HL-60 (cell line): ENCODE data around the gene PRPH.

Experiments
- DNase-seq, 2 experiments: peaks; one replicate each; pipeline ENCODE4 v3.0.0-alpha.2; 2010 to 2020; ENCODE audit warnings: low read depth in 1 of 2, low spot score in 1 of 2
- H3K27ac ChIP-seq: fragments of 250-450 bp; sonication (Bioruptor Pico); replicated peaks from 2 replicates; pipeline ENCODE4 v1.5.1; 2020; ENCODE audit warnings: mild to moderate bottlenecking, moderate library complexity
- H3K27me3 ChIP-seq: fragments of 250-450 bp; sonication (Bioruptor Pico); 2 replicates; pipeline ENCODE4 v1.5.1; 2021; ENCODE audit warnings: mild to moderate bottlenecking, moderate library complexity; ENCODE audit not compliant: insufficient read depth, poor library complexity, severe bottlenecking
- H3K4me3 ChIP-seq: replicated peaks from 2 replicates; pipeline ENCODE4 v1.5.1; 2011; ENCODE audit warnings: mild to moderate bottlenecking, control low read depth, low read length; ENCODE audit not compliant: insufficient read depth
- GABPA ChIP-seq: IDR thresholded peaks from 2 replicates; pipeline ENCODE4 v1.6.1; 2012; ENCODE audit warnings: low read depth
- POLR2AphosphoS5 ChIP-seq: IDR thresholded peaks from 2 replicates; pipeline ENCODE4 v1.6.1; 2012; ENCODE audit warnings: low read depth
- SPI1 ChIP-seq: IDR thresholded peaks from 2 replicates; pipeline ENCODE4 v1.6.1; 2012; ENCODE audit warnings: low read depth, mild to moderate bottlenecking, borderline replicate concordance
- TF ChIP-seq, protein P1 (sequence below): IDR thresholded peaks from 2 replicates; pipeline ENCODE4 v1.6.1; 2012; ENCODE audit warnings: low read depth; ENCODE audit not compliant: insufficient replicate concordance
- TF ChIP-seq, protein P2 (sequence below): IDR thresholded peaks from one replicate; pipeline ENCODE4 v1.5.1; 2011; ENCODE audit warnings: low read length, control low read depth, inconsistent platforms; ENCODE audit not compliant: insufficient read depth

Gene PRPH

DNA sequence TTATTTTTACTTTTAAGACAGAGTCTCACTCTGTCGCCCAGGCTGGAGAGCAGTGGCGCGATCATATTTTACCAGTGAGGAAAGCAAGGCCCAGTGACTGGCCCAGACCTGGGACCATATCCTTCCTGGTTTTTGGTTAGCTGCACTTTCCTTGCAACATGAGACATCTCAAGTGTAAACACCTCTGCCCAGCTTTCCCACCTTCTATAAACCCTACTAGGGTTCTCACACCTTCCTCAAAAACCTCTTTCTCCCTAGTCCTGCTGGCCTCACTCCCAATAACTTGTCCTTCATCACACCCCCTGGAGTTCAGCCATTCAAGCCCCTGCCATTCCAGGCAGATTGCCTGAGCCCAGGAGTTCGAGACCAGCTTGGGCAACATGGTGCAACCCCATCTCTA lies 10.3 kb upstream of the PRPH start:
- Histone ChIP-seq H3K4me3 (no peak overlapping the region), H3K27ac (no peak overlapping the region), H3K27me3 (peaks cover 18% of the 10 kb centered on the region)
- TF ChIP-seq GABPA (no peak), SPI1 (no peak), POLR2AphosphoS5 (no peak)
- TF ChIP-seq, protein P1, sequence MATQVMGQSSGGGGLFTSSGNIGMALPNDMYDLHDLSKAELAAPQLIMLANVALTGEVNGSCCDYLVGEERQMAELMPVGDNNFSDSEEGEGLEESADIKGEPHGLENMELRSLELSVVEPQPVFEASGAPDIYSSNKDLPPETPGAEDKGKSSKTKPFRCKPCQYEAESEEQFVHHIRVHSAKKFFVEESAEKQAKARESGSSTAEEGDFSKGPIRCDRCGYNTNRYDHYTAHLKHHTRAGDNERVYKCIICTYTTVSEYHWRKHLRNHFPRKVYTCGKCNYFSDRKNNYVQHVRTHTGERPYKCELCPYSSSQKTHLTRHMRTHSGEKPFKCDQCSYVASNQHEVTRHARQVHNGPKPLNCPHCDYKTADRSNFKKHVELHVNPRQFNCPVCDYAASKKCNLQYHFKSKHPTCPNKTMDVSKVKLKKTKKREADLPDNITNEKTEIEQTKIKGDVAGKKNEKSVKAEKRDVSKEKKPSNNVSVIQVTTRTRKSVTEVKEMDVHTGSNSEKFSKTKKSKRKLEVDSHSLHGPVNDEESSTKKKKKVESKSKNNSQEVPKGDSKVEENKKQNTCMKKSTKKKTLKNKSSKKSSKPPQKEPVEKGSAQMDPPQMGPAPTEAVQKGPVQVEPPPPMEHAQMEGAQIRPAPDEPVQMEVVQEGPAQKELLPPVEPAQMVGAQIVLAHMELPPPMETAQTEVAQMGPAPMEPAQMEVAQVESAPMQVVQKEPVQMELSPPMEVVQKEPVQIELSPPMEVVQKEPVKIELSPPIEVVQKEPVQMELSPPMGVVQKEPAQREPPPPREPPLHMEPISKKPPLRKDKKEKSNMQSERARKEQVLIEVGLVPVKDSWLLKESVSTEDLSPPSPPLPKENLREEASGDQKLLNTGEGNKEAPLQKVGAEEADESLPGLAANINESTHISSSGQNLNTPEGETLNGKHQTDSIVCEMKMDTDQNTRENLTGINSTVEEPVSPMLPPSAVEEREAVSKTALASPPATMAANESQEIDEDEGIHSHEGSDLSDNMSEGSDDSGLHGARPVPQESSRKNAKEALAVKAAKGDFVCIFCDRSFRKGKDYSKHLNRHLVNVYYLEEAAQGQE = no peak
- TF ChIP-seq, protein P2, sequence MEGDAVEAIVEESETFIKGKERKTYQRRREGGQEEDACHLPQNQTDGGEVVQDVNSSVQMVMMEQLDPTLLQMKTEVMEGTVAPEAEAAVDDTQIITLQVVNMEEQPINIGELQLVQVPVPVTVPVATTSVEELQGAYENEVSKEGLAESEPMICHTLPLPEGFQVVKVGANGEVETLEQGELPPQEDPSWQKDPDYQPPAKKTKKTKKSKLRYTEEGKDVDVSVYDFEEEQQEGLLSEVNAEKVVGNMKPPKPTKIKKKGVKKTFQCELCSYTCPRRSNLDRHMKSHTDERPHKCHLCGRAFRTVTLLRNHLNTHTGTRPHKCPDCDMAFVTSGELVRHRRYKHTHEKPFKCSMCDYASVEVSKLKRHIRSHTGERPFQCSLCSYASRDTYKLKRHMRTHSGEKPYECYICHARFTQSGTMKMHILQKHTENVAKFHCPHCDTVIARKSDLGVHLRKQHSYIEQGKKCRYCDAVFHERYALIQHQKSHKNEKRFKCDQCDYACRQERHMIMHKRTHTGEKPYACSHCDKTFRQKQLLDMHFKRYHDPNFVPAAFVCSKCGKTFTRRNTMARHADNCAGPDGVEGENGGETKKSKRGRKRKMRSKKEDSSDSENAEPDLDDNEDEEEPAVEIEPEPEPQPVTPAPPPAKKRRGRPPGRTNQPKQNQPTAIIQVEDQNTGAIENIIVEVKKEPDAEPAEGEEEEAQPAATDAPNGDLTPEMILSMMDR = no peak
- DNase-seq = no peak

DNA sequence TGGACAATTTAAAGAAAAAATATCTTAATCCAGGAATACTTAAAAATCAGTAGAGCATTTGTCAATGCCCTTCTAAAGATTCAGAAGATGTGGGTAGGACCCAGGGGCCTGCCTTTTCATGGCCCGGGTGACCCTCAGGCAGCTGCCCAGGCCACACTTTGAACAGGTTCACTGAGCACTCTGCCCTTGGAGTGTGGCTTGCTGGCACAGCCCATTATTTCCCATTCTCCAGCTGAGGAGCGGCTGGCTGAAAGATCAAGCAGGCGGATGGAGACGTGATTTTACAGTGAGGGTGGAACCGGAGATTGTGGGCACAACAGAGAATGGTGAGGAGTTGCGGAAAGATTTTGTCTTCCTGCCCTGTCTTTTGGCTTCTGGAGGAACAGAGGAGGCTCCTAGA lies 7.1 kb upstream of the PRPH start:
- no peak for TF ChIP-seq POLR2AphosphoS5
- no peak for TF ChIP-seq SPI1
- TF ChIP-seq, protein P2 = no peak
- no peak for TF ChIP-seq GABPA
- TF ChIP-seq, protein P1 = no peak
- H3K27me3 ChIP-seq = peaks cover 18% of the 10 kb centered on the region
- H3K27ac ChIP-seq = no peak overlapping the region
- no peak for DNase-seq
- no peak overlapping the region for H3K4me3 ChIP-seq

DNA sequence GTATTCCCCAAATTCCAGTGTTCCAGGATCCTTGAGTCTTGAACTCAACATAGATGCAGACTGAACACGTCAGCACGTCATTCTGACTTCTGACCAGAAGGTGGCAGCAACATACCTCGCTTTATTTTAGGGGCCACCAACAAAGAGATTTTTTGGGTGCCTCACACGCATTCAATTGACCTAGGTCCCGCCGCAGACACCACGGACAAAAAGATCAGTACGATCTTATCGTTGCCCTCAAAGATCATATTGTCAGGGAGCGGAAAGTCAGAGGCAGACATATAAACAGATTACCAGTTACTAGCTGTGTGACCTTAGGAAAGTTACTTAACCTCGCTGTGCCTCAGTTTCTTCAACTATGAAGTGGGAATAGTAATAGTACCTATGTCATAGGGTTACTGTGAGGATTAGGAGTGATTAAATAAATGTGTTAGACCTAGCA lies 6.5 kb upstream of the PRPH start:
- TF ChIP-seq, protein P2 = peak; percentile 74
- TF ChIP-seq GABPA = no peak
- TF ChIP-seq, protein P1 = no peak
- no peak for TF ChIP-seq POLR2AphosphoS5
- no peak for TF ChIP-seq SPI1
- Histone ChIP-seq H3K27ac (no peak overlapping the region), H3K4me3 (no peak overlapping the region), H3K27me3 (peaks cover 18% of the 10 kb centered on the region)
- DNase-seq = peak in 1 of 2 experiments; percentile 61
